ENCODE measurements around the gene VASH1.

- no peak for TF ChIP-seq YY1 (IDR thresholded peaks at IDR 0.05; ENCODE audit: insufficient read depth, insufficient read length)
- TF ChIP-seq SUZ12 (IDR thresholded peaks at IDR 0.05; ENCODE audit: extremely low read depth, insufficient read depth, insufficient read length) = no peak
- no peak for TF ChIP-seq ZNF274 (IDR thresholded peaks at IDR 0.05; ENCODE audit: low read depth, low read length)
Observed at GRCh38 chr14:76742185-76742584, 19.1 kb upstream of the VASH1 start.
